GM12891 (cell line): ENCODE measurements around the gene ZNF593OS.

Experiments
- PAX5 ChIP-seq: IDR thresholded peaks from 2 replicates; pipeline ENCODE4 v1.6.1; 2011; ENCODE audit warnings: low read length, moderate library complexity, mild to moderate bottlenecking; ENCODE audit not compliant: insufficient read depth, severe bottlenecking
- POLR2A ChIP-seq: IDR thresholded peaks from 2 replicates; pipeline ENCODE4 v1.6.1; 2011; ENCODE audit warnings: low read depth, low read length, control low read depth
- POLR2AphosphoS5 ChIP-seq: IDR thresholded peaks from 2 replicates; pipeline ENCODE4 v1.6.1; 2011; ENCODE audit warnings: low read depth, low read length, control low read depth
- POU2F2 ChIP-seq: IDR thresholded peaks from 2 replicates; pipeline ENCODE4 v1.6.1; 2011; ENCODE audit warnings: low read depth, mild to moderate bottlenecking, control low read depth, low read length, moderate library complexity
- SPI1 ChIP-seq: IDR thresholded peaks from 2 replicates; pipeline ENCODE4 v1.6.1; 2011; ENCODE audit warnings: low read depth, low read length, control low read depth
- TAF1 ChIP-seq: IDR thresholded peaks from 2 replicates; pipeline ENCODE4 v1.6.1; 2011; ENCODE audit warnings: low read depth, low read length, control low read depth

DNA sequence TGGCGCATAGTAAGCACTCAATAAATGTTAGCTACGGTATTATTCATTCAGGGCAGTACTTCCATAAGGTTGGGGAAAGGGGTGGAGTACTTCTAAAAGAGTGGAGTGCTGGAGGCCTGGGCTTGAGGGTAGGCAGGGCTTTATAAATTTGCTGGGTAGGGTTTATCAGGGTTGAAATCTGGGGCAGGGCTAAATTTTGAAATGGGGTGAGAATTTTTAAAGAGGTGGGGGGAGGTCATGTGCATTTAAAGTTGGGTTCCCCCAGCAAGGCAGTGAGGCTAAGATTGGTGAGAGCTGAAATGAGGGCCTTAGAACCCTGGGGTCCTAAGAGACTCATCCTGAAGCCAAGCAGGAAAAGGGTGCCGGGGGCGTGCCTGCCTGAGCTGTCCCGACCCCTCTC is 28.8 kb upstream of the ZNF593OS start:
- TF ChIP-seq POLR2A (no peak), POLR2AphosphoS5 (no peak), TAF1 (no peak), SPI1 (no peak), PAX5 (no peak), POU2F2 (no peak)
